ACC112 (cell line): ENCODE measurements around the gene ZNF215.
"Not testable (repeated sequence)": the region's sequence is repeated elsewhere in the genome, so short reads cannot be mapped to it uniquely, and the experiment has no call there.

Source experiments
- H2AFZ ChIP-seq: fragments of 200-600 bp; sonication (generic); one replicate; pipeline ENCODE4 v1.6.0; 2017; ENCODE audit warnings: antibody characterized with exemption, low read length; ENCODE audit not compliant: unreplicated experiment
- H3K27ac ChIP-seq: fragments of 200-600 bp; sonication (generic); 2 replicates; pipeline ENCODE4 v1.5.1; 2014; ENCODE audit warnings: low read depth, mild to moderate bottlenecking, antibody characterized with exemption, low read length, moderate library complexity
- H3K27me3 ChIP-seq: fragments of 200-600 bp; sonication (generic); 2 replicates; pipeline ENCODE4 v1.6.1; 2014; ENCODE audit warnings: mild to moderate bottlenecking, antibody characterized with exemption, low read length, moderate library complexity, mixed read lengths; ENCODE audit not compliant: insufficient read depth
- H3K36me3 ChIP-seq: fragments of 200-600 bp; sonication (generic); 2 replicates; pipeline ENCODE4 v1.6.1; 2016; ENCODE audit warnings: mild to moderate bottlenecking, antibody characterized with exemption, low read length, moderate library complexity, mixed read lengths; ENCODE audit not compliant: insufficient read depth
- H3K4me1 ChIP-seq: fragments of 200-600 bp; sonication (generic); one replicate; pipeline ENCODE4 v1.6.1; 2016; ENCODE audit warnings: low read length, mixed read lengths; ENCODE audit not compliant: insufficient read depth, unreplicated experiment, control insufficient read depth
- H3K4me3 ChIP-seq: fragments of 200-600 bp; sonication (generic); 2 replicates; pipeline ENCODE4 v1.5.1; 2014; ENCODE audit warnings: mild to moderate bottlenecking, low read depth, low read length
- H3K79me2 ChIP-seq: fragments of 200-600 bp; sonication (generic); one replicate; pipeline ENCODE4 v1.6.0; 2016; ENCODE audit warnings: low read length; ENCODE audit not compliant: control insufficient read depth, unreplicated experiment, insufficient read depth

Gene ZNF215

GRCh38 chr11:6941970-6942369, 15.7 kb downstream of the ZNF215 start:
- no peak overlapping the region for H3K27ac ChIP-seq
- H3K27me3 ChIP-seq: no peaks in the 10 kb centered on the region
- no peaks in the 10 kb centered on the region for H3K79me2 ChIP-seq
- no peak overlapping the region for H2AFZ ChIP-seq
- H3K36me3 ChIP-seq: no peaks in the 10 kb centered on the region
- H3K4me1 ChIP-seq: no peaks in the 10 kb centered on the region
- no peak overlapping the region for H3K4me3 ChIP-seq

GRCh38 chr11:6943131-6943530, 16.9 kb downstream of the ZNF215 start:
- no peaks in the 10 kb centered on the region for H3K4me1 ChIP-seq
- no peak overlapping the region for H3K27ac ChIP-seq
- no peak overlapping the region for H3K4me3 ChIP-seq
- H3K79me2 ChIP-seq: no peaks in the 10 kb centered on the region
- no peaks in the 10 kb centered on the region for H3K27me3 ChIP-seq
- H2AFZ ChIP-seq: no peak overlapping the region
- no peaks in the 10 kb centered on the region for H3K36me3 ChIP-seq

GRCh38 chr11:6954248-6954647, 28.0 kb downstream of the ZNF215 start:
- H3K4me3 ChIP-seq, H3K4me1 ChIP-seq, H3K27ac ChIP-seq, H3K79me2 ChIP-seq, H3K27me3 ChIP-seq, H2AFZ ChIP-seq: not testable (repeated sequence)
- H3K36me3 ChIP-seq: peaks cover 17% of the 10 kb centered on the region

- Histone ChIP-seq H3K27ac (no peak overlapping the region), H3K79me2 (no peaks in the 10 kb centered on the region), H2AFZ (no peak overlapping the region), H3K36me3 (no peaks in the 10 kb centered on the region), H3K27me3 (no peaks in the 10 kb centered on the region), H3K4me3 (no peak overlapping the region), H3K4me1 (no peaks in the 10 kb centered on the region)
These were observed 35.9 kb downstream of the ZNF215 start for GRCh38 chr11:6962141-6962540.

GRCh38 chr11:6962673-6963072, 36.4 kb downstream of the ZNF215 start:
- H2AFZ ChIP-seq: no peak overlapping the region
- no peaks in the 10 kb centered on the region for H3K36me3 ChIP-seq
- H3K4me1 ChIP-seq: no peaks in the 10 kb centered on the region
- H3K27ac ChIP-seq: no peak overlapping the region
- H3K4me3 ChIP-seq: no peak overlapping the region
- no peaks in the 10 kb centered on the region for H3K79me2 ChIP-seq
- no peaks in the 10 kb centered on the region for H3K27me3 ChIP-seq

GRCh38 chr11:6968816-6969215, 42.6 kb downstream of the ZNF215 start:
- Histone ChIP-seq H3K4me1 (peaks cover 3% of the 10 kb centered on the region), H3K4me3 (no peak overlapping the region), H3K79me2 (no peaks in the 10 kb centered on the region), H3K36me3 (no peaks in the 10 kb centered on the region), H2AFZ (no peak overlapping the region), H3K27me3 (no peaks in the 10 kb centered on the region), H3K27ac (no peak overlapping the region)

- not testable (repeated sequence) for H3K36me3 ChIP-seq, H3K4me1 ChIP-seq, H3K79me2 ChIP-seq, H3K4me3 ChIP-seq, H3K27me3 ChIP-seq, H2AFZ ChIP-seq, H3K27ac ChIP-seq
These were observed 43.6 kb downstream of the ZNF215 start for GRCh38 chr11:6969854-6970253.

GRCh38 chr11:6979365-6979764, 53.1 kb downstream of the ZNF215 start:
- Histone ChIP-seq H3K4me1 (no peaks in the 10 kb centered on the region), H3K79me2 (no peaks in the 10 kb centered on the region), H3K27ac (no peak overlapping the region), H3K36me3 (no peaks in the 10 kb centered on the region), H2AFZ (no peak overlapping the region), H3K27me3 (no peaks in the 10 kb centered on the region), H3K4me3 (no peak overlapping the region)

GRCh38 chr11:6986487-6986886, 60.3 kb downstream of the ZNF215 start:
- Histone ChIP-seq H3K4me3 (no peak overlapping the region), H3K27ac (no peak overlapping the region), H3K36me3 (no peaks in the 10 kb centered on the region), H3K79me2 (no peaks in the 10 kb centered on the region), H3K4me1 (no peaks in the 10 kb centered on the region), H2AFZ (no peak overlapping the region), H3K27me3 (no peaks in the 10 kb centered on the region)

GRCh38 chr11:6988506-6988905, 62.3 kb downstream of the ZNF215 start:
- Histone ChIP-seq H3K27me3 (no peaks in the 10 kb centered on the region), H3K79me2 (no peaks in the 10 kb centered on the region), H3K36me3 (no peaks in the 10 kb centered on the region), H3K27ac (no peak overlapping the region), H3K4me3 (no peak overlapping the region), H2AFZ (no peak overlapping the region), H3K4me1 (peaks cover 15% of the 10 kb centered on the region)

- no peak overlapping the region for H3K27ac ChIP-seq
- no peak overlapping the region for H3K4me3 ChIP-seq
- no peaks in the 10 kb centered on the region for H3K79me2 ChIP-seq
- H3K27me3 ChIP-seq: no peaks in the 10 kb centered on the region
- no peak overlapping the region for H2AFZ ChIP-seq
- H3K4me1 ChIP-seq: peaks cover 15% of the 10 kb centered on the region
- H3K36me3 ChIP-seq: no peaks in the 10 kb centered on the region
These were observed 65.0 kb downstream of the ZNF215 start for GRCh38 chr11:6991227-6991626.
